ENCODE measurements around the gene GABRB2.

- TF ChIP-seq, protein P1, sequence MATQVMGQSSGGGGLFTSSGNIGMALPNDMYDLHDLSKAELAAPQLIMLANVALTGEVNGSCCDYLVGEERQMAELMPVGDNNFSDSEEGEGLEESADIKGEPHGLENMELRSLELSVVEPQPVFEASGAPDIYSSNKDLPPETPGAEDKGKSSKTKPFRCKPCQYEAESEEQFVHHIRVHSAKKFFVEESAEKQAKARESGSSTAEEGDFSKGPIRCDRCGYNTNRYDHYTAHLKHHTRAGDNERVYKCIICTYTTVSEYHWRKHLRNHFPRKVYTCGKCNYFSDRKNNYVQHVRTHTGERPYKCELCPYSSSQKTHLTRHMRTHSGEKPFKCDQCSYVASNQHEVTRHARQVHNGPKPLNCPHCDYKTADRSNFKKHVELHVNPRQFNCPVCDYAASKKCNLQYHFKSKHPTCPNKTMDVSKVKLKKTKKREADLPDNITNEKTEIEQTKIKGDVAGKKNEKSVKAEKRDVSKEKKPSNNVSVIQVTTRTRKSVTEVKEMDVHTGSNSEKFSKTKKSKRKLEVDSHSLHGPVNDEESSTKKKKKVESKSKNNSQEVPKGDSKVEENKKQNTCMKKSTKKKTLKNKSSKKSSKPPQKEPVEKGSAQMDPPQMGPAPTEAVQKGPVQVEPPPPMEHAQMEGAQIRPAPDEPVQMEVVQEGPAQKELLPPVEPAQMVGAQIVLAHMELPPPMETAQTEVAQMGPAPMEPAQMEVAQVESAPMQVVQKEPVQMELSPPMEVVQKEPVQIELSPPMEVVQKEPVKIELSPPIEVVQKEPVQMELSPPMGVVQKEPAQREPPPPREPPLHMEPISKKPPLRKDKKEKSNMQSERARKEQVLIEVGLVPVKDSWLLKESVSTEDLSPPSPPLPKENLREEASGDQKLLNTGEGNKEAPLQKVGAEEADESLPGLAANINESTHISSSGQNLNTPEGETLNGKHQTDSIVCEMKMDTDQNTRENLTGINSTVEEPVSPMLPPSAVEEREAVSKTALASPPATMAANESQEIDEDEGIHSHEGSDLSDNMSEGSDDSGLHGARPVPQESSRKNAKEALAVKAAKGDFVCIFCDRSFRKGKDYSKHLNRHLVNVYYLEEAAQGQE (IDR thresholded peaks at IDR 0.05; ENCODE audit: insufficient read depth in 1 of 2, low read depth in 2 of 2, low read length in 2 of 2) = no peak
- TF ChIP-seq TAF1 (IDR thresholded peaks at IDR 0.05; ENCODE audit: borderline replicate concordance, insufficient read depth, low read length) (no peak), POLR2AphosphoS5 (IDR thresholded peaks at IDR 0.05; ENCODE audit: low read depth, low read length) (no peak), SIN3A (IDR thresholded peaks at IDR 0.05; ENCODE audit: borderline replicate concordance, insufficient read depth, low read length) (no peak), FOXP2 (optimal IDR thresholded peaks at IDR 0.05; ENCODE audit: borderline replicate concordance, extremely low read depth, extremely low read length, insufficient read depth) (no peak)
Measured at GRCh38 chr5:161545344-161546094, 1.0 kb downstream of the GABRB2 start.

Data from PFSK-1 (cell line).